SK-N-SH (cell line): ENCODE data around the gene FAM53A.

ENCODE experiments used
- CTCF ChIP-seq: fragments of 200-600 bp; sonication (generic); IDR thresholded peaks from 2 replicates; pipeline ENCODE4 v1.6.1; 2017; ENCODE audit warnings: antibody characterized with exemption, mild to moderate bottlenecking, moderate library complexity
- NFIC ChIP-seq: IDR thresholded peaks from 2 replicates; pipeline ENCODE4 v1.4.0; 2012; ENCODE audit warnings: borderline replicate concordance
- TAF1 ChIP-seq: IDR thresholded peaks from 2 replicates; pipeline ENCODE4 v1.6.1; 2012; ENCODE audit warnings: low read depth, mild to moderate bottlenecking, low read length, moderate library complexity, borderline replicate concordance

- TF ChIP-seq TAF1: no peak
- TF ChIP-seq NFIC: no peak
- TF ChIP-seq CTCF: no peak
These were observed 88.3 kb downstream of the FAM53A start for GRCh38 chr4:1595789-1596325.
